Activated naive CD4-positive, alpha-beta T cell treated with anti-CD3 and anti-CD28 coated beads, Interleukin-2, amount 50 U/mL, for 24 hours (primary cell): ENCODE measurements around the gene DHX16.
"Not testable (repeated sequence)": the region's sequence is repeated elsewhere in the genome, so short reads cannot be mapped to it uniquely, and the experiment has no call there.

ENCODE experiments used
- H3K27ac Mint-ChIP-seq: one replicate; pipeline ENCODE4 v1.8.0; 2021; ENCODE audit warnings: mild to moderate bottlenecking, mixed read lengths
- H3K27me3 Mint-ChIP-seq: one replicate; pipeline ENCODE4 v1.8.0; 2021; ENCODE audit warnings: mixed read lengths
- H3K36me3 Mint-ChIP-seq: one replicate; pipeline ENCODE4 v1.8.0; 2021; ENCODE audit warnings: mixed read lengths
- H3K4me1 Mint-ChIP-seq: one replicate; pipeline ENCODE4 v1.8.0; 2021; ENCODE audit warnings: mixed read lengths
- H3K4me3 Mint-ChIP-seq: one replicate; pipeline ENCODE4 v1.8.0; 2021; ENCODE audit warnings: mild to moderate bottlenecking, mixed read lengths
- H3K9me3 Mint-ChIP-seq: one replicate; pipeline ENCODE4 v1.8.0; 2021; ENCODE audit warnings: mixed read lengths

Gene DHX16

GRCh38 chr6:30672445-30673253 lies at the start of gene DHX16:
TSS of gene DHX16 (minus strand) at chr6:30673006. CDS start at chr6:30672841, 165 bp downstream.
- H3K27me3 Mint-ChIP-seq = no peaks in the 10 kb centered on the region
- peak within 1 kb of the TSS; percentile 98 for H3K27ac Mint-ChIP-seq
- peak within 1 kb of the TSS; percentile 90 for H3K4me3 Mint-ChIP-seq
- no peaks in the 10 kb centered on the region for H3K9me3 Mint-ChIP-seq
- peaks cover 17% of the 10 kb centered on the region for H3K36me3 Mint-ChIP-seq
- H3K4me1 Mint-ChIP-seq = peaks cover 42% of the 10 kb centered on the region

- not testable (repeated sequence) for H3K27me3 Mint-ChIP-seq, H3K9me3 Mint-ChIP-seq
- Mint-ChIP-seq H3K27ac (peak overlapping the region; percentile 95), H3K4me3 (peak overlapping the region; percentile 98), H3K36me3 (peaks cover 21% of the 10 kb centered on the region), H3K4me1 (peaks cover 52% of the 10 kb centered on the region)
Measured at GRCh38 chr6:30722025-30722279, 49.1 kb upstream of the DHX16 start.

GRCh38 chr6:30721198-30722024 lies 48.6 kb upstream of the DHX16 start:
- peak overlapping the region; percentile 98 for H3K4me3 Mint-ChIP-seq
- H3K9me3 Mint-ChIP-seq = no peaks in the 10 kb centered on the region
- H3K36me3 Mint-ChIP-seq = peaks cover 22% of the 10 kb centered on the region
- peaks cover 55% of the 10 kb centered on the region for H3K4me1 Mint-ChIP-seq
- peak overlapping the region; percentile 95 for H3K27ac Mint-ChIP-seq
- no peaks in the 10 kb centered on the region for H3K27me3 Mint-ChIP-seq

- Mint-ChIP-seq H3K9me3 (no peaks in the 10 kb centered on the region), H3K4me3 (peak overlapping the region; percentile 98), H3K27me3 (no peaks in the 10 kb centered on the region), H3K4me1 (peaks cover 60% of the 10 kb centered on the region), H3K36me3 (peaks cover 24% of the 10 kb centered on the region), H3K27ac (peak overlapping the region; percentile 95)
Measured at GRCh38 chr6:30720738-30721197, 48.0 kb upstream of the DHX16 start.

GRCh38 chr6:30719791-30720737 lies 47.3 kb upstream of the DHX16 start, which contains the start of gene TUBB:
TSS of gene TUBB (plus strand) at chr6:30720352. CDS start at chr6:30720507, 155 bp downstream.
- Mint-ChIP-seq H3K36me3 (peaks cover 23% of the 10 kb centered on the region), H3K4me3 (peak within 1 kb of the TSS; percentile 98), H3K9me3 (no peaks in the 10 kb centered on the region), H3K27me3 (no peaks in the 10 kb centered on the region), H3K4me1 (peaks cover 62% of the 10 kb centered on the region), H3K27ac (peak within 1 kb of the TSS; percentile 95)

- Mint-ChIP-seq H3K36me3 (peaks cover 23% of the 10 kb centered on the region), H3K27me3 (no peaks in the 10 kb centered on the region)
Measured at GRCh38 chr6:30719356-30719755, 46.5 kb upstream of the DHX16 start.

GRCh38 chr6:30717845-30718720 lies 45.3 kb upstream of the DHX16 start:
- Mint-ChIP-seq H3K4me3 (peak overlapping the region; percentile 98), H3K27ac (peak overlapping the region; percentile 99), H3K4me1 (peaks cover 49% of the 10 kb centered on the region), H3K36me3 (peaks cover 19% of the 10 kb centered on the region)
- H3K27me3 Mint-ChIP-seq, H3K9me3 Mint-ChIP-seq: not testable (repeated sequence)

More at GRCh38 chr6:30719356-30719755, 46.5 kb upstream of the DHX16 start:
- H3K27ac Mint-ChIP-seq = peak overlapping the region; percentile 93
- H3K9me3 Mint-ChIP-seq = no peaks in the 10 kb centered on the region
- peaks cover 60% of the 10 kb centered on the region for H3K4me1 Mint-ChIP-seq
- peak overlapping the region; percentile 98 for H3K4me3 Mint-ChIP-seq

- H3K36me3 Mint-ChIP-seq = peaks cover 21% of the 10 kb centered on the region
- H3K4me3 Mint-ChIP-seq = peak within 1 kb of the TSS; percentile 98
- H3K27ac Mint-ChIP-seq = peak within 1 kb of the TSS; percentile 99
- no peaks in the 10 kb centered on the region for H3K27me3 Mint-ChIP-seq
- peaks cover 50% of the 10 kb centered on the region for H3K4me1 Mint-ChIP-seq
- no peaks in the 10 kb centered on the region for H3K9me3 Mint-ChIP-seq
Measured at GRCh38 chr6:30717129-30717844, 44.5 kb upstream of the DHX16 start, which contains the start of gene MDC1. TSS of gene MDC1 (minus strand) at chr6:30717281. CDS start at chr6:30715175, 2,106 bp downstream.

GRCh38 chr6:30716879-30717128 lies 44.0 kb upstream of the DHX16 start:
- Mint-ChIP-seq H3K4me1 (peaks cover 55% of the 10 kb centered on the region), H3K27me3 (no peaks in the 10 kb centered on the region), H3K27ac (peak overlapping the region; percentile 99), H3K4me3 (peak overlapping the region; percentile 98), H3K36me3 (peaks cover 22% of the 10 kb centered on the region), H3K9me3 (no peaks in the 10 kb centered on the region)

GRCh38 chr6:30714263-30714662 lies 41.5 kb upstream of the DHX16 start:
- H3K4me1 Mint-ChIP-seq = peaks cover 50% of the 10 kb centered on the region
- peaks cover 20% of the 10 kb centered on the region for H3K36me3 Mint-ChIP-seq
- no peak overlapping the region for H3K27ac Mint-ChIP-seq
- H3K4me3 Mint-ChIP-seq = no peak overlapping the region
- H3K27me3 Mint-ChIP-seq = no peaks in the 10 kb centered on the region
- H3K9me3 Mint-ChIP-seq = no peaks in the 10 kb centered on the region

- Mint-ChIP-seq H3K27ac (no peak overlapping the region), H3K4me1 (peaks cover 48% of the 10 kb centered on the region), H3K27me3 (no peaks in the 10 kb centered on the region), H3K4me3 (no peak overlapping the region), H3K9me3 (no peaks in the 10 kb centered on the region), H3K36me3 (peaks cover 28% of the 10 kb centered on the region)
Measured at GRCh38 chr6:30712441-30712945, 39.7 kb upstream of the DHX16 start.

GRCh38 chr6:30711758-30712380 lies 39.1 kb upstream of the DHX16 start:
- H3K4me3 Mint-ChIP-seq = no peak overlapping the region
- H3K4me1 Mint-ChIP-seq = peaks cover 42% of the 10 kb centered on the region
- H3K36me3 Mint-ChIP-seq = peaks cover 28% of the 10 kb centered on the region
- H3K9me3 Mint-ChIP-seq = no peaks in the 10 kb centered on the region
- H3K27me3 Mint-ChIP-seq = no peaks in the 10 kb centered on the region
- no peak overlapping the region for H3K27ac Mint-ChIP-seq

- Mint-ChIP-seq H3K36me3 (peaks cover 24% of the 10 kb centered on the region), H3K9me3 (no peaks in the 10 kb centered on the region), H3K4me1 (peaks cover 22% of the 10 kb centered on the region), H3K27me3 (no peaks in the 10 kb centered on the region), H3K4me3 (no peak overlapping the region), H3K27ac (no peak overlapping the region)
Measured at GRCh38 chr6:30709101-30709868, 36.5 kb upstream of the DHX16 start.
